Measurements from ENCODE around the gene PRDM16.

Gene PRDM16

DNA sequence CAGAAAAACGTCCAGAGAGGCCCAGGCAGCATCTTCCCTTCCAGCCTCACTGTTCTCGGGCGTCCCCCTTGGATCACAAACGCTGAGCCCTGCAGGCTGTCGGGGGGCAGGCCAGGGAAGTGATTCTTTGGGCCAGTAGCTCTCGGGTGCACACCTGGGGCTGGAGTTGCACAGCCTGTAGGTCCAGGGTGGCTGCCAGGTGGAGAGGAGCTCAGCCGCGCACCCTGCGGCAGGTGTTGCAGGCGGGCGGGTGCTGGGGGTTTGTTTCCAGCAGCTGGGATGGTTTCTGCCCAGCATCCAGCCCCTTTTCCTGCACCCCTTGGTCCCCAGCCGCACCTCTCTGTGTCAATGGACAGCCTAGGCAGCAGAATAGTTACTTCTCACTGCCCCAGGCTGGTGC, 15.7 kb downstream of the PRDM16 start:
- H3K27ac ChIP-seq (ENCODE audit: low read length), result no peak overlapping the region
- ATAC-seq (ENCODE audit: insufficient read depth, low read depth) (no peak), DNase-seq (no peak)
- H3K9ac ChIP-seq (ENCODE audit: low read depth, low read length), result no peak overlapping the region
- no peaks in the 10 kb centered on the region for H3K4me1 ChIP-seq (ENCODE audit: insufficient read depth, low read length)
- no peaks in the 10 kb centered on the region for H3K9me3 ChIP-seq (ENCODE audit: insufficient read depth, low read length, severe bottlenecking)
- no peak overlapping the region for H3K4me2 ChIP-seq (ENCODE audit: insufficient read depth, low read length)
- H2AFZ ChIP-seq (ENCODE audit: low read depth, low read length), result no peak overlapping the region
- no peaks in the 10 kb centered on the region for H3K27me3 ChIP-seq (ENCODE audit: insufficient read depth, low read length, poor library complexity)
- TF ChIP-seq CTCF (IDR thresholded peaks at IDR 0.05; ENCODE audit: borderline replicate concordance, extremely low read depth, low read length, poor library complexity, severe bottlenecking) (no peak), EZH2 (IDR thresholded peaks at IDR 0.05; ENCODE audit: borderline replicate concordance, low read depth, low read length, severe bottlenecking) (no peak)
- H3K79me2 ChIP-seq (ENCODE audit: insufficient read depth, low read length), result no peaks in the 10 kb centered on the region
- no peak overlapping the region for H3K4me3 ChIP-seq (ENCODE audit: low read depth in 1 of 2, low read length in 2 of 2)
- no peaks in the 10 kb centered on the region; the same call in 1 of the 2 replicates for H4K20me1 ChIP-seq (ENCODE audit: insufficient read depth, low read length)
- no peaks in the 10 kb centered on the region for H3K36me3 ChIP-seq (ENCODE audit: insufficient read depth, low read length)

DNA sequence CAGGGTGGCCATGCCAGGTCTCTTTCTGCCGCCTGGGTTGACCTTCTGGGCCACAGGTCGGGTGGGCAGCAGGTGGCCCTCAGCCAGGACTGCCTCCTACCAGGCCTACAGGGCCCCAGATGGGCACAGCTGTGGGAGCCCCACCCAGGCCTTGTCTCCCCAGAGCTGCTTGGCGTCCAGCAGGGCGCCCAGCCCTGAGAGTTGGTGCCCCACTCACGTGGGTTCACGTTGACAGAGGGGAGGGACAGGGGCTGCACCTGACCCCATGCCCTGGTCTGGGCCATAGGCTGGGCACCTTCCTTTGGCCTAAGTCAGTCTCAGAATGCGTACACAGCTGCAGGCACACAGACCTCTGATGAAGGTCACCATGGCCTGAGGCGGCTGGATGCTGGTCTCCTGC, 16.7 kb downstream of the PRDM16 start:
- H3K27me3 ChIP-seq (ENCODE audit: insufficient read depth, low read length, poor library complexity), result no peaks in the 10 kb centered on the region
- no peak overlapping the region for H3K9ac ChIP-seq (ENCODE audit: low read depth, low read length)
- no peak for DNase-seq
- H3K36me3 ChIP-seq (ENCODE audit: insufficient read depth, low read length), result no peaks in the 10 kb centered on the region
- no peaks in the 10 kb centered on the region for H3K79me2 ChIP-seq (ENCODE audit: insufficient read depth, low read length)
- no peak overlapping the region for H3K4me3 ChIP-seq (ENCODE audit: low read depth in 1 of 2, low read length in 2 of 2)
- TF ChIP-seq CTCF (IDR thresholded peaks at IDR 0.05; ENCODE audit: borderline replicate concordance, extremely low read depth, low read length, poor library complexity, severe bottlenecking) (no peak), EZH2 (IDR thresholded peaks at IDR 0.05; ENCODE audit: borderline replicate concordance, low read depth, low read length, severe bottlenecking) (no peak)
- H3K4me2 ChIP-seq (ENCODE audit: insufficient read depth, low read length), result no peak overlapping the region
- no peak overlapping the region for H2AFZ ChIP-seq (ENCODE audit: low read depth, low read length)
- no peak for ATAC-seq (ENCODE audit: insufficient read depth, low read depth)
- H3K27ac ChIP-seq (ENCODE audit: low read length), result no peak overlapping the region
- H4K20me1 ChIP-seq (ENCODE audit: insufficient read depth, low read length), result no peaks in the 10 kb centered on the region; the same call in 1 of the 2 replicates
- H3K4me1 ChIP-seq (ENCODE audit: insufficient read depth, low read length), result no peaks in the 10 kb centered on the region
- H3K9me3 ChIP-seq (ENCODE audit: insufficient read depth, low read length, severe bottlenecking), result no peaks in the 10 kb centered on the region

GRCh38 chr1:3086272-3086974, 17.4 kb downstream of the PRDM16 start:
- H3K27ac ChIP-seq (ENCODE audit: low read length), result no peak overlapping the region
- no peak overlapping the region for H3K9ac ChIP-seq (ENCODE audit: low read depth, low read length)
- no peaks in the 10 kb centered on the region for H3K4me1 ChIP-seq (ENCODE audit: insufficient read depth, low read length)
- no peaks in the 10 kb centered on the region for H3K27me3 ChIP-seq (ENCODE audit: insufficient read depth, low read length, poor library complexity)
- no peak overlapping the region for H3K4me3 ChIP-seq (ENCODE audit: low read depth in 1 of 2, low read length in 2 of 2)
- H2AFZ ChIP-seq (ENCODE audit: low read depth, low read length), result no peak overlapping the region
- H3K9me3 ChIP-seq (ENCODE audit: insufficient read depth, low read length, severe bottlenecking), result no peaks in the 10 kb centered on the region
- DNase-seq (no peak), ATAC-seq (ENCODE audit: insufficient read depth, low read depth) (no peak)
- H3K36me3 ChIP-seq (ENCODE audit: insufficient read depth, low read length), result no peaks in the 10 kb centered on the region
- H3K4me2 ChIP-seq (ENCODE audit: insufficient read depth, low read length), result no peak overlapping the region
- H4K20me1 ChIP-seq (ENCODE audit: insufficient read depth, low read length), result no peaks in the 10 kb centered on the region; the same call in 1 of the 2 replicates
- TF ChIP-seq CTCF (IDR thresholded peaks at IDR 0.05; ENCODE audit: borderline replicate concordance, extremely low read depth, low read length, poor library complexity, severe bottlenecking), result no peak
- no peak for TF ChIP-seq EZH2 (IDR thresholded peaks at IDR 0.05; ENCODE audit: borderline replicate concordance, low read depth, low read length, severe bottlenecking)
- no peaks in the 10 kb centered on the region for H3K79me2 ChIP-seq (ENCODE audit: insufficient read depth, low read length)
